Fibroblast of peridontal ligament (primary cell): ENCODE results near the gene CTBP1.

Experiments used
- DNase-seq: peaks from one replicate; pipeline ENCODE4 v3.0.0-alpha.2; 2010; ENCODE audit errors: extremely low read depth

CTBP1 gene

GRCh38 chr4:1175635-1176229 is 73.2 kb downstream of the CTBP1 start:
- no peak for DNase-seq

- DNase-seq: no peak
Measured at GRCh38 chr4:1174941-1175634, 73.8 kb downstream of the CTBP1 start.

GRCh38 chr4:1172971-1173757 is 75.8 kb downstream of the CTBP1 start:
- DNase-seq: peak; percentile 82

GRCh38 chr4:1172228-1172851 is 76.6 kb downstream of the CTBP1 start, which contains the start of gene SPON2:
Gene SPON2 (minus strand): TSS chr4:1172583.
- DNase-seq: peak; percentile 30

- no peak for DNase-seq
Measured at GRCh38 chr4:1171311-1172227, 77.4 kb downstream of the CTBP1 start.

- DNase-seq: no peak
Measured at GRCh38 chr4:1170976-1171310, 78.0 kb downstream of the CTBP1 start.

GRCh38 chr4:1170156-1170975 is 78.6 kb downstream of the CTBP1 start:
- no peak for DNase-seq

- no peak for DNase-seq
Measured at GRCh38 chr4:1169691-1170096, 79.2 kb downstream of the CTBP1 start.

GRCh38 chr4:1169171-1169671 is 79.7 kb downstream of the CTBP1 start:
- no peak for DNase-seq

GRCh38 chr4:1168191-1169101 is 80.5 kb downstream of the CTBP1 start:
- DNase-seq: no peak

- peak; percentile 86 for DNase-seq
Measured at GRCh38 chr4:1167244-1167949, 81.5 kb downstream of the CTBP1 start.

GRCh38 chr4:1166509-1167243 is 82.3 kb downstream of the CTBP1 start:
- DNase-seq: no peak

GRCh38 chr4:1164956-1165545 is 83.9 kb downstream of the CTBP1 start:
- no peak for DNase-seq

GRCh38 chr4:1164444-1164843 is 84.5 kb downstream of the CTBP1 start:
- DNase-seq: no peak

- no peak for DNase-seq
Measured at GRCh38 chr4:1164040-1164439, 84.9 kb downstream of the CTBP1 start.
